GM12801 (cell line): ENCODE results near the gene NRSN2.

Experiments
- CTCF ChIP-seq: IDR thresholded peaks from one replicate; pipeline ENCODE4 v1.5.1; 2011; ENCODE audit warnings: control low read depth; ENCODE audit not compliant: insufficient read length; ENCODE audit errors: extremely low read depth

Gene NRSN2

GRCh38 chr20:326645-327185 is 20.2 kb upstream of the NRSN2 start:
- TF ChIP-seq CTCF, result no peak

- TF ChIP-seq CTCF, result no peak
These were observed 19.5 kb upstream of the NRSN2 start for GRCh38 chr20:327186-328026.

- TF ChIP-seq CTCF, result no peak
These were observed 18.6 kb upstream of the NRSN2 start for GRCh38 chr20:328027-328974.

- TF ChIP-seq CTCF, result no peak
These were observed 17.8 kb upstream of the NRSN2 start for GRCh38 chr20:328975-329695.

- TF ChIP-seq CTCF, result no peak
These were observed 17.1 kb upstream of the NRSN2 start for GRCh38 chr20:329851-330232.

- TF ChIP-seq CTCF, result no peak
These were observed 16.4 kb upstream of the NRSN2 start for GRCh38 chr20:330233-331149.
